GM19397 (cell line): Measurements from ENCODE around the gene ST14.

ENCODE experiments used
- ATAC-seq: cut with Tn5 transposase; IDR thresholded peaks from one replicate; pipeline ENCODE4 v1.9.1; 2021; ENCODE audit warnings: mild to moderate bottlenecking, moderate library complexity; ENCODE audit not compliant: unreplicated experiment

The ST14 gene

DNA sequence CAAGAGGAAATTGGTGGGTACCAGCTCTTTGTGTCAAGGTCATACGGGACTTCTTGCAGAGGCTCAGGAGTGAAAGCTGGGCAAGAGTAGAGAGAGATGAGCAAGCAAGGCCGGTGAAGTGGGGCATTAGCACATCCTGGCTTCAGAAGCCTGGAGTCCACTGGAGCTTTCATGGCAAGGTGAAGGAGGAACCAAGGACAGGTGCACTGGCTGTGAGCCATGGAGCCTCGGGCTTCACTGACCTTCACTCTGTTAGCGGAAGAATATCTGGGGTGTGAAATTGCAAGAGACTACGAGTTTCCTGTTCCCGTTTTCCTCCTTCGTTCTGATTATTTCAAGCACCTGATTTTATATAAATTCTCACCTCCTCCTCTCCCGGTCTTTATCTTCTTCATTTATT lies 25.9 kb upstream of the ST14 start:
- no peak for ATAC-seq

DNA sequence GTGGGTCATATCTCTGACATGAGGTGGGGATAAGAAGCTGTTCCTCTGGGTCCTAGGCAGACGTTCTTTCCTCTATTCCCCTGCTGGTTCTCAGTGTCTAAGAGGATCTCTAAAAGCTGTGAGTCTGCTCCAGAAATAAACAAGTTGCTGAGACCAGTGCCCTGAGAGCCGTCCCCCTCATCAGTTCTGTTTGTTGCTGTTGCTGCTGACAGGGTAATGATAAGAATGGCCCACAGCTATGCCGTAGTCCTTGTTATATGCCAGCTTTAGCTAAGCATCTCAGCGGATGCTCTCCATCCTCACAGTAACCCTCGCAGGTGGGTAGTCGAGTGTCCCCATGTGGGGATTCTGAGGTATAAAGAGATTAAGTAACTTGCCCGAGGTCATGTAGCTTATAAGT lies 23.5 kb upstream of the ST14 start:
- no peak for ATAC-seq

DNA sequence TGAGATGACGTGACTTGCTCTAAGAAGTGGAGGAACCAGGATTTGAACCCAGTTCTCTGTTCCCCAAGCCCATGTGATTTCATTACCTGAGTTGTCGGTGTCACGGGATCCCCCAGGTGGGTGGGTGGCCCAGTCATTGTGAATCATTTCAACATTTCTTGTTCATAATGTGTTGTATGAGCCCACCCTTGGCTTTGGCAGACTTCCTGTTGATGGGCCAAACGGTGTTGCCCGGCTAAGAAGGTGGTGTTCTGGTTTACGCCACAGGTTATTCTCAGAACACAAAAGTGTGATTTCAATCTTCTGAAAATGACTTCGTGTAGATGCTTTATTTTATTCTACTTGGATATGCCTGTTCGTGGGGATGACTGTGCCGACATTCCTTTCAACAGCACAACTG lies 21.6 kb upstream of the ST14 start:
- ATAC-seq: no peak

DNA sequence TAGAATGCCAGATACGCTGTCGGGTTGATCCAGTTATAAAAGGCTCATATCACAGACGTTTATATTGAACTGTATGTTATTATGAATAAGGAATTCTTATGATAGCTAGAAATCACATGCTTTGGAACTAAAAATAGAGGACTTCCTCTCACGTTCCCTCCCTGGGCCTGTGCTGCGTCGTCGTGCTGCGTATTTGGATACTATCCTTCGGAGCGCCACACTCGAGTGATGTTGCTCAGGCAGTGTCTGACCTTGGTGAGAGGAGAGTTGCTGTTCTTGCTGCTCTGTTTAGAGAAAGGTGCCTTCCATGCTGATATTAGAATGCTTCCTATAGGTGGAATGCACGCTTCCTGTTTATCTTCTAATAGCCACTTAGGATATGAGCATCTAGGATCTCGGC lies 20.2 kb upstream of the ST14 start:
- ATAC-seq: no peak

DNA sequence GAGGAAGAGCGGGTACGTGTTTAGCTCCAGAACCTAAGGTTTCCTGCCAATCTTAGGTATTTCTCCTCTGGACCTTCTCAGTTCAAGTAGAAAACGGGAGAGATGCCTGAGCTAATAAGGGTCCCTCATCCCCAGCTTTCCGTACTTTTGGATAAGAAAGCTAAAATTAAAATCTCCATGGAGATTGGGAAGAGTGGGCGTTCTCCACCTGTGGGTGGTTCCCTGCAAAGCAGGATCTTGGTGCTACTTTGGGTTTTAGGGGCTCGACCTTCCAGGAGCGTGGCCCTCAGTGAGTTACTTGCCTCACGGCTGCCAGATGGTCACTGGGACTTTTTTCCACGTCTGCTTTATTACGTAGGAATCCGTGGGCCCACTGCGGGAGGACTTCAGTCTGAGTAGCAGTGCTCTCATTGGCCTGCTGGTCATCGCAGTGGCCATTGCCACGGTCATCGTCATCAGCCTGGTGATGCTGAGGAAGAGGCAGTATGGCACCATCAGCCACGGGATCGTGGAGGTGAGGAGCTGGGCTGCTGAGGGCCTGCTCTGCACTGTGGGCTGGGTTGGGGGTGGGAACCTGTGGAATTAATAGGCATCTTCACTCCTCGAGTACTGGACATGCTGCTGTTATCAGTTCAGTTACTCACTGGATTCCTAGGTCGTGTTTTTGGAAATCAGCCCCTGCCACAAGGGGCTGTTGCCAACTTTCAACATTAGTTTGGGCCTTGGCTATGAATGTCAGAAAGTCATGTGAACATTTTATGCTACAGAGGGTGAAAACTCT lies 17.8 kb upstream of the ST14 start:
- no peak for ATAC-seq

DNA sequence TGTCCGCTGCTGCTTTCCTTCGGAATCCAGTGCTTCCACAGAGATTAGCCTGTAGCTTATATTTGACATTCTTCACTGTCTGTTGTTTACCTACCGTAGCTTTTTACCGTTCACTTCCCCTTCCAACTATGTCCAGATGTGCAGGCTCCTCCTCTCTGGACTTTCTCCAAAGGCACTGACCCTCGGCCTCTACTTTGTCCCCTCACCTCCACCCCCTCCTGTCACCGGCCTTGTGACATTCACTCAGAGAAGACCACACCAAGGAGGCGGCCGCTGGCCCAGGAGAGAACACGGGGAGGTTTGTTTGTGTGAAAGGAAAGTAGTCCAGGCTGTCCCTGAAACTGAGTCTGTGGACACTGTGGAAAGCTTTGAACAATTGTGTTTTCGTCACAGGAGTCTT lies 15.4 kb upstream of the ST14 start:
- ATAC-seq: no peak

DNA sequence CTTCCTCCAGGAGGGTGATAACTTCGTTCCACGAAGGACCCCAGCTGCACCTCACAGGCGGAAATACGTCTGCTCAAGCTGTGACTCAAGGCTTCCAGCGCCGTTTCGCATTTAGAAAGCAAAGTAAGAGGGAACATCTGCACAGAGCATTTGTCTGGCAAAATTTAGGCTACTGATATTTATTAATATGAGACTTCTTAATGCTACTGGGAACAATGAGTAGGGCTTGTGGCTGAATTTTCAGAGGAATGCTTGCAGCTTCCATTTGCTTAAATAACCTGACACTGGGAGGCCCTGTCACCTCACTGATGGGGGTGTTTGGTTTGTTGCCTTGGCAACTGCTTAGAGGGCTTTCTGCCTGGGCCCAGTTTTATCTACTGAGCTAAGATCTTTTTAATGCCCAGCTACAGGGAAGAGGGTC lies 14.7 kb upstream of the ST14 start:
- no peak for ATAC-seq

DNA sequence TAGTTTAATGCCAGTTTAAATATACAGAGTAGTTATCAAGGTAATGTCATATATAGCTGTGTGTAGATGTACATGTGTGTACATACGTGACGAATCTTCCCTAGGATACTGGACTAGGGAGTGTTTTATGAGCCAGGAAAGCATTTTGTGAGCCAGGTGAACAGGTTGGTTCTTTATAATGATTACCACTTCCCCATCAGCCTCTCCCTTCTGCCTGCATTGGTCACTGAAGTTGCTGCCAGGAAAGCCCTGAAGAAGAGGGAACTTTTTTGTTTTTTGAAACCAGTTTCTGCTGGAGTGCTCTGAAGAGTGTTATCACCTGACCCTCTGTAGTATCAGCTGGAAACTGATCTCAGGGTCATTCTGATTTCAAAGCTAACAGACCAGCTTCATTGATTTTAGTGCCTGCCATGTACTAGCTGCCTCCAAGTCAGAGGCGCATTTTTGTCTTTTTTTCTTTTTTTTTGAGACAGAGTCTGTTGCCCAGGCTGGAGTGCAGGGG lies 14.2 kb upstream of the ST14 start:
- no peak for ATAC-seq

DNA sequence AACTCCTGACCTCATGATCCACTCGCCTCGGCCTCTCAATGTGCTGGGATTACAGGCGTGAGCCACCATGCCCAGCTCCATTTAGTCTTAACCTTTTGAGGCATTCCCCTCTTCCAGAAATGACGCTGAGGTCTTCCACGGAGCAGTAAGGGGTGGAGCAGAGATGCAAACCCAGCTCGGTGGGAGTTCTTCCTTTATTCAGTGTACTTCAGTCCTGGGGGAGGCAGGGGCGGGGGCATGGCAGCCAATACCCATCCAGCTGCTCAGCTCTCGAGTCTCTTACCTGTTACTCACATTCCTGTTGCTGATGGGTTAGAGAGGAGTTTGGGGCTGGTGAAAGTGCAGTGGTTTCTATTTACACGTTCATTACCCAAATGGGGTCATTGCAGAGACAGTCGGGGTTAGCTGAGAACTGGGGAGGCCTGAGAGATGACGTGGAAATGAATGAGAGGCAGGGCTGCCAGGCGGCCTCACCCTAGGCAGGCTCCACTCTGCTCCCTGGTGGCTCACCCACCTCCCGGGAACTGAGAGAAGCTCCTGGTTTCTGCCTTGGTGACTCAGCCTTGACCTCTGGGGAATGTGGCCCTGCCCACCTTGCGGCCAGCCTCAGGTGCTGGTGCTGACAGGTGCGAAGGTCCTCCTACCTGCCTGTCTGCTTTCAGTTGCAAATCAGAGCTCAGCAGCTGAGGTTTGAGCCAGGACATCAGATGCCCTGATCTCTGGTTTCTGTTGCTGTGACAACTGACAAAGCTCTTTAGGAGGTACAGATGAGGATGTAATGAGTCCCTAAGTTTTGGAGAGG lies 13.4 kb upstream of the ST14 start:
- ATAC-seq: no peak

DNA sequence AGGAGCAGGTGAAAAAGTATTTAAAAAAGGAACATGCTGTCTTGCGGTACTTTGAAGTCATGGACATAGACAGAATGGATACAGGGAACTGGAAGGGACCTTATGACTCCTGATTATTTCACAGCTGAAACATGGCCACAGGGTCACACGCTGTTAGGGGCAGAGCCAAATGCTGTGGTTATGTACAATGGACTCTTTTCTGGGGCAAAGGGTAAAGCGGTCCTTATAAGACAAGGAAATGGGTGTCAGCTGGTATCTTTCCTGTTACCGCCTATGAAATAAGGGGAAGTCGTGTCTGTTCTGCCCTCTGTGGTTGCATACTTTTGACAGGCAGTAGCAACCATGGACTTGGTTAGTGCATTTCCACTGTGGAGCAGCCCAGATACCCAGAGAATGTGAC lies 12.8 kb upstream of the ST14 start:
- ATAC-seq: no peak

DNA sequence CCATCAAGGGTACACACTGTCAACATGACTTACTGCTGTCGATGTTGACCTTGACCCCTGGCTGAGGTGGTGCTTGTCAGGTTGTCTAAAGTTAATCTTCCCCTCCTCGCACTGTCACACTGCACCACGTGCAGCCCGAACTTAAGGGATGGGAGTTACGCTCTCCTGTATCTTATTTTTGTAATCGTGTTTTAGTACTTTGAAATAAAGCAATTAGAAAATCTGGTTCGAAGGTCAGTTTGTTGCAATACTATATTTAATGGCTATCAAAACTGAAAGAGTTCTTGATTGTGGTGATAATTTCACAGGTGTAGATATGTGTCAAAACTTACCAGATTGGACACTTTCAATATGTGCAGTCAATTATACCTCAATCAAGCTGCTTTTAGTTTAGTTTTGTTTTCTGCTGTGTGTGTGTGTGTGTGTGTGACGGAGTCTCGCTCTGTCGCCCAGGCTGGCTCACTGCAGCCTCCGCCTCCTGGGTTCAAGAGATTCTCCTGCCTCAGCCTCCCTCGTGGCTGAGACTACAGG lies 10.7 kb upstream of the ST14 start:
- no peak for ATAC-seq

DNA sequence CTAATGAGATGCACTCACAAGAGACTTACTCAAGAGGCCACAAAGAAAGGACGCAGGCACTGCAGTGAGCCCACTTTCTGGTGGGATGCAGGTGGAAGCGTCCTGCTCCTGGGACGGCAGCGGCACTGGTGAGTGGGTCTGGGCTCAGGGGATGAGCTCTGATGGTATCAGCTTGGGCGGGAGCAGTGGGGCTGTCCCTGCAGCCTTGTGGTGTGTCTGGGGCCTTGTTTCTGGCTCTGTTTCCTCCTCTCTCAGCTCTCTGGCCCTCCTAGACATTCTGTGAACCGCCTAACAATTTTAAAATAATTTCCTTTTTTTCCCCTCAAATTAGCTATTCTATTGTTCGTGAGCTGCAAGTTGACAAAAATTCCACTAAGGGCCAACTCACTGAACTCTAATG lies 8.8 kb upstream of the ST14 start:
- no peak for ATAC-seq

DNA sequence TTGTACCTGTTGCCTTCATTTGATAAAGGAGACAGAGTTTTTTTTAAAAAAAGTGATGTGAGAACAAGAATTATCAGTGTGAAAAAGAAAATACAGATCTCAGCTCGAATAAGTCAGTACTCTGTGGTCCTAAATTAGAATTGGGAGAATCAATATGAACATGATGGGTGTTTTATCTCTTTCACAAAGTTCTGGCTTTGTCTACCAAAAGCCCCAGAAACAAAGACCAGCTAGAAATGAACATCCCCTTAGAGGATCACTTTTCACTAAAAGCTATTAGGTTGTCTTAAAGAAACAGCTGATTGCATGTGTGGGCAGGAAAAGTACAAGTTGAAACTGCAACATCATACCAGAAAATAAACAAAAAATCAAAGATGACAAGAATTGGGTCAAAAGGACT lies 8.4 kb upstream of the ST14 start:
- ATAC-seq: no peak

DNA sequence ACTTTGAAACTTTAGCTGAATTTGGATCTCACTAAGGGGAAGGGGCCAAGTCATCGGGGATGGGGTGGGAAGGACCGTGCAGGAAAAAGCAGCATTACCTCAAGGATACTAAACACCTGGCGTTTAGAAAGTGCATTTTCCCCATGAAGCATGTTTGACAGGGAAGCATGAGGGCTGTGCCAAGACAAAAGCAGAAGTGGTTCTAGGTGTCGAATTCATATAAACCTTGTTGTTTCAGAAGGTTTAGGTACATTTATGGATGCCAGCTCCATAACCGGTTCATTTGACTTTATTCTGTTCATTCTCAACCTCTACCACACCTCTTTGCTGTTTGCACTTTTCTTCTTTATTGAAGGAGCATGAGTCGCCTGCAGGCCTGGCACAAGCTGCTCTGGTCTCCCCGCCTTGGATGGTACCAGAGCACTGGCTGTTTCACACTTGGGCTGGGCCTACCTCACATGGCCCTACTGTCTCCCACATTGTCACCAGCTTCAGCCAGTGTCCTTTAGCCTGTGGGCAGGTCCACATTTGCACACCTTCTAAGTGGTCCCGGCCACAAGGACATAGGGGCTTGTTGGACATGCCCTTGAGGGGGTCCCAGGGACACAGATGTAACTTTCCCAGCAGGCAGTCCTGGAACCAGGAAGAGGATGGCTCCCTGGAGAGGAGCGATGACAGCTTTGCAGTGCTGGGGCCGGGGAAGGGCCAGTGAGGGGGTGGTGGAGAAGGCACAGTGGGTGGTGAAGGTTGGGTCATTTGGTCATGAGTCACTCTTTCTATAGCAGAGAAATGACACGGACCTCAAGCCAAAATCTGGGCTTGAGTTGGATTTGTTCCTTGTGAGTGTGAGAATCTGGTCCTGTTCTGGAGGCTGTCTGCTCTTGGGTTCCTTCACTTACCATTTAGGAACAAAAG lies 3.2 kb upstream of the ST14 start:
- ATAC-seq: no peak

DNA sequence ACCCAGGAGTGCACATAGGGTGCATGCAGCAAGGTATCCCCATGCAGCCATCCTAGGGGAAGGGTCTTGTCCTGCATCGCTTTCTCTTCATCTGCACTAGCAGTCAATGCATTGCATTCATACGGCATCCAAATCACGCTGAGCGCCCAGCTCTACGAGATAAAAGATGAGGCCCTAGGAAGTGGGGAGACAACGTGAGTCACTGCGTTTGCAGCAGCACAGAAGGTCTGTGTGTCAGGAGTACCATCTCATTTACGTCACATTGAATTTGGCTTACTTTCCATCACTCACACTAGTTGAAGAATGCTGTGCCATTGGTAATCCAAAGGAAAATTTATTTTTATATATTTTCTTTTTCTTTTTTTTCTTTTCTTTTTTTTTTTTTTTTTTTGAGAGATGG lies 2.5 kb upstream of the ST14 start:
- no peak for ATAC-seq

DNA sequence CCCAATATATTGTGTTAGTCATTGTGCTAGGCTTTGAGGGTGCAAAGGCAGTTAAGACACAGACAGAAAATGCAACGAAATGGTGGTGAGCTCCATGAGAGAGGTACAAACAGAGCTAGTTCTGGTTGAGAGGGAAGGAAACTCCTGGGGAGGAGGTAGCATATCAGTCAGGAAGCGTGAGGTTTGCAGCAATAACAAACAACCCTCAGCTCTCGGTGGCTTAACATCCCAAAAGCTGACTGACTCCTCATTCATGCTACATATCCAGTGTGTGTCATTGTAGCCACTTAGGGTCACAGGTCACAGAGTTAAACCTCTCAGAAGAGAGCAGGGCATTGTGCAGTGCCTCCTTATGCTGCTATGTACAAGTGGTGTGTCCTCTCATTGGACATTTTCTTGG lies 1.7 kb upstream of the ST14 start:
- ATAC-seq: no peak

DNA sequence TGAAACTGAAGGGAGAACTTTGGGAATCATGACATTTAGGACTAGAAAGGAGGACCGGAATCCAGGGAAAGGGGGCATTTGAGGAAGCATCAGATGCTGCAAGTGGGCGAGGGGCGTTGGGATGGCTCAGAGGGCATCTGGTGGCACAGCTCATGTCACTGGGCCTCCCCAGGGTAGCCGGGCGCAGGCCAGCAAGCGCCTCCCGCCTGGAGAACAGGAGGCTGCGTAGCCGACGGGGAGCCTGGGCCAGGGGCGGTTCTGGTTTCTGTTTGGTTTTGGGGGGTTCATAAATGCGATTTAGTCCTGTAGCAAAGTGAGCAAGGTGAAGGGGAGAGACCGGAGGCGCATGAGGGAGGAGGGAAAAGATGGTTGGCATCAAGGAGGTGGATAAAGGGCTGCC lies 443 bp upstream of the ST14 start:
- no peak for ATAC-seq

DNA sequence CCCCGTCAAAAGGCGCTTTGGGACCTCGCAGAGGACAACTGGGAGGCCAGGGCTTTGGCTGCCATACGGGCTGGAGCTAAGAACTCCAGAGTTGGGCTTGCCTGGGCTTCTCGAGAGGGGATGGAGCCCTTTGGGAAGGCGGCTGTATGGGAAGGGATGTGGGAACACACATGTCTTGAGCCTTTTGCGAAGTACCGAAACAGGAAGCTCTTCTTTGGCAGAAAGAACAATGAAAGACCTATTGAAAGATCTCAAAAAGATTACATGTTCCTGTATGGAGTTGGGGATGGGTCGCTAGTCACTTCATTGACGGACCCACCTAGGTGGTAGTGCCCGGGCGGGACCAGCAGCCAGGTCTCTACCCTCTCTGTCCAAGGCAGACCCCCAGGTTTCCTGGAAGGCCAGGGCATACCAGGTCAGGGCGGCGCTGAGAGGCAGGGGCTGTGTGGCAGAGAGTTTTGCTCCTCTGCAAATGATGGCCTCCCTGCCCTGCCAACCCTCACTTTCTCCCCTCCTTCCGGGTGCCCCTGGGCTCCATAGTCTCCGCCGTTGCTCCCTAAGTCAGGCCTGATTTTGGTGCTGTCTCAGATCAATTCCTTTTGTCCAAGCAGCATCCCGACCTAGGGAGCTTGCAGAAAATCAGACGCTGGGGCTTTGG lies 1.0 kb downstream of the ST14 start:
- ATAC-seq: no peak

DNA sequence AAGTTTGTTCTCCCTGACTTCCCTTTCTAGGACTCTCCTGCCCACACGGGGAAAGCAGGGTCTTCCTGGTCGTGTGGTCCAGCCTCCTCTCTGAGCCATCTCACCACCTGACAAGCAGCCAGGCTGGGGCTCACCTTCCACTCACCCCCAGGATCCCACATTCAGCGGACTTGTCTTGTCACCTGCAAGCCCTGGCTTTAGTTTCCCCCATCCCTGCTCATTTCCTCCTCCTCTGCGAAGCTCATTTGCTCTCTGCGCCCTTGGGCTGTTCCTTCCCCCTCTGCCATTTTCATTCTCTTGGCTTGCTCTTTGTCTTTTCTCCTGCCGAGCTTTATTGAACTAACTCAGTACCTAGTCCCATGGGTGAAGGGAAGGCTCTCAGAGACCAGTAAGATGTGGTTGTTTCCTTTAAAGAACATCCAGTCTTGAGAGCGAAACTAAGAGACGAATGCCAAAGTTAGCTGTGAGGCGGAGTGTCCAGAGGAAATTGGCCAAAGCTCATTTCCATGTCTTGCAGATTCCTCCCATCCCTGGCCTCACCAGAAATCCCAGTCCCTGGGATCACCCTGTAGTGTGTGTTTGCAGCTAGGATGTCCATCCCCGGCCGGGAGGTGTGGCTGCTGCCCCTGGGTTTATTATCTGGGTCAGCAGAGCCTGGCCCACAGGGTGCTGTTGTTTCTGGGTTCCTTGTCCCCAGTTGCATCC lies 2.0 kb downstream of the ST14 start:
- ATAC-seq: no peak

DNA sequence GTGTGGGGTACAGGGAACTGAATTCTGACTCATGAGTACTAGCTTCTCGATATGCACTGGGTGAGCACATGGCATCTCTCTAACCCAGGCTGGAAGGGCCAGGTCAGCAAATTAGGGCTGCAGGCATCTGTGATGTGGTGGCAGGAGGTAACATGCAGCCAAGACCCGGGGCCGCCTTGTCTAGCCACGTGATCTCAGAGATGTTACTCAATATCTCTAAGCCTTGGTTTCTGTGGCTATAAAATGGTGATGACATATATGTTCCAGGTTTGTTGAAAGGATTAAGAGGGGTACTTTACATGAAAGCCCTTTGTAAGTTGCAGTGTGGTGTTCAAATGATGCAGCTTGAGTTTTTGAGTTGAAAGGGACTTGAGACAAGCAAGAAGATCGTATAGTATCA lies 3.2 kb downstream of the ST14 start:
- ATAC-seq: no peak
